Activated CD4-positive, alpha-beta T cell treated with anti-CD3 and anti-CD28 coated beads for 36 hours (primary cell): ENCODE measurements around the gene GABBR1. TPM values are rescaled to one million over a fixed set of nuclear protein-coding genes. Genes with fewer than 3 reads are reported as not detected.

ENCODE experiments used
- ATAC-seq: fragments of 200-7000 bp; cut with Tn5 transposase; one replicate; pipeline ENCODE4 v1.10.0; 2021; ENCODE audit warnings: mild to moderate bottlenecking, moderate library complexity
- CTCF ChIA-PET: fragments of 350-600 bp; sonication (Branson Sonifier 250); formaldehyde crosslinking; loops from one replicate; lab custom pipeline; 2021; ENCODE audit warnings: antibody characterized with exemption; lab: Charles Lee
- POLR2A ChIA-PET: fragments of 350-600 bp; sonication (Branson Sonifier 250); formaldehyde crosslinking; loops from one replicate; lab custom pipeline; 2021; ENCODE audit warnings: antibody characterized with exemption, inconsistent platforms; lab: Charles Lee
- DNase-seq: peaks from one replicate; pipeline ENCODE4 v3.0.0-alpha.2; 2020
- H3K27ac Mint-ChIP-seq: one replicate; pipeline ENCODE4 v1.8.0; 2021; ENCODE audit warnings: mixed read lengths
- H3K27me3 Mint-ChIP-seq: one replicate; pipeline ENCODE4 v1.8.0; 2021; ENCODE audit warnings: mixed read lengths
- H3K36me3 Mint-ChIP-seq: one replicate; pipeline ENCODE4 v1.8.0; 2021; ENCODE audit warnings: low read depth, mixed read lengths
- H3K4me1 Mint-ChIP-seq: one replicate; pipeline ENCODE4 v1.8.0; 2021; ENCODE audit warnings: mixed read lengths
- H3K4me3 Mint-ChIP-seq: one replicate; pipeline ENCODE4 v1.8.0; 2021; ENCODE audit warnings: mild to moderate bottlenecking, moderate library complexity, mixed read lengths
- H3K9me3 Mint-ChIP-seq: one replicate; pipeline ENCODE4 v1.8.0; 2021; ENCODE audit warnings: low read depth, mixed read lengths
- intact Hi-C, 2 experiments: fragments of 100-400 bp; cut with DNase I in 1 of 2; cut with micrococcal nuclease in 1 of 2; formaldehyde crosslinking; loops; one replicate each; pipeline versions ENCODE4 v1.14.2 to v1.15.1; 2022 to 2024; cut with DNase I, micrococcal nuclease
- total RNA-seq, 2 experiments: library from RNA; stranded (reverse); gene quantifications; one replicate each; pipeline ENCODE4 v1.2.3, GENCODE V29; 2021

Gene GABBR1
- total RNA-seq, 2 experiments from 2014 or later = 25.8 to 35.9 TPM

DNA sequence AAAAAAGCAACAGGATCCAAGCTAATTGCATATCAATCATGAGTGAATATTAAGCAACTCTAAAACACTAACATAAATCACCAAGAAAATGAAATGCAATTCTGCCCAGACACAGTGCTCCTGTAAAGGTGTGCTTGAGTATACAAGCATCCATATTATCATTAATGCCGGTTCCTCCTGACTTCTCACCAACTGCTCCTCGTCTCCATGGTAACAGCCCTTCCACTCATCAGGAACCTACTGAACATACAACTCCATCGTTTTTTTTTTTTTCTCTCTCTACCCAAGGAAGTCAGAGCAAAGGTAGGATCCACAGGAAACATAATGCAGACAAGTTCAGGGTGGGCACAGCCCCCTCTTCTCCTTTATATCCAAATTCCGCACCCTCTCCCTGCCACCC lies 12.4 kb downstream of the GABBR1 start:
- POLR2A ChIA-PET = no interaction called here
- Mint-ChIP-seq H3K9me3 (no peaks in the 10 kb centered on the region), H3K36me3 (peaks cover 19% of the 10 kb centered on the region), H3K4me3 (no peak overlapping the region), H3K27me3 (no peaks in the 10 kb centered on the region), H3K4me1 (no peaks in the 10 kb centered on the region), H3K27ac (no peak overlapping the region)
- intact Hi-C loops = no loop called here
- CTCF ChIA-PET = interaction anchor here (1.2 kb wide), 1 partner anchor 68 kb away, joined by 3 read pairs; no protein-coding TSS in a partner anchor
- ATAC-seq (no peak), DNase-seq (no peak)

- no peaks in the 10 kb centered on the region for H3K9me3 Mint-ChIP-seq
- POLR2A ChIA-PET = no interaction called here
These were observed 13.3 kb downstream of the GABBR1 start for GRCh38 chr6:29619578-29620160.

GRCh38 chr6:29617782-29618554 lies 15.0 kb downstream of the GABBR1 start:
- CTCF ChIA-PET = interaction anchor here (0.7 to 2.6 kb wide), 3 partner anchors 32 to 189 kb away, joined by 3 to 10 read pairs (median 4); no protein-coding TSS in a partner anchor
- H3K4me3 Mint-ChIP-seq = no peak overlapping the region
- H3K27ac Mint-ChIP-seq = no peak overlapping the region
- no peaks in the 10 kb centered on the region for H3K4me1 Mint-ChIP-seq
- H3K36me3 Mint-ChIP-seq = peaks cover 24% of the 10 kb centered on the region
- ATAC-seq = no peak
- H3K9me3 Mint-ChIP-seq = no peaks in the 10 kb centered on the region
- POLR2A ChIA-PET = no interaction called here
- intact Hi-C loops = no loop called here
- DNase-seq = peak; percentile 26
- no peaks in the 10 kb centered on the region for H3K27me3 Mint-ChIP-seq

More at GRCh38 chr6:29619578-29620160, 13.3 kb downstream of the GABBR1 start:
- no peak for ATAC-seq
- intact Hi-C loops = no loop called here
- H3K27me3 Mint-ChIP-seq = no peaks in the 10 kb centered on the region
- H3K27ac Mint-ChIP-seq = no peak overlapping the region
- H3K4me1 Mint-ChIP-seq = no peaks in the 10 kb centered on the region
- peaks cover 19% of the 10 kb centered on the region for H3K36me3 Mint-ChIP-seq
- no peak overlapping the region for H3K4me3 Mint-ChIP-seq
- DNase-seq = no peak
- CTCF ChIA-PET = interaction anchor here (0.7 to 1.2 kb wide), 2 partner anchors 34 to 67 kb away, joined by 3 to 4 read pairs; no protein-coding TSS in a partner anchor

DNA sequence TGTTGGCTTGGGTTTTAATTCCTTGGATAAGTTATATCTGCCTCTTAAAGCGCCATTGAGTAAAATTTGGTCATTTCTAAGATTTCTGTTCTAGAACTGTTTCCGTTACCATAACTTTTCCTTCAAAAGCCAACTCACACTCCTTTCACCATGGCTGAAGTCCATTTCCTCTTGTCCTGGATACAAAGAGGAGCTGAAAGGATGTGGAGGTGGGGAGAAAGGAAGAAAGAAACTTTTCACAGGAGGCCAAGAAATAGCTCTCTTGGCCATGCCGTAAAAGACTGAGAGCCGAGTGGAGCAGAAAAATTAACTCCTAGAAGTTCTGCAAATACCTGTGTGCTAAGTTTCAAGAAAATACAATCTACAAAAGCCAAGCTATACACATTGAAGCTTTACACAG lies 21.6 kb downstream of the GABBR1 start:
- intact Hi-C loops = no loop called here
- POLR2A ChIA-PET = no interaction called here
- H3K9me3 Mint-ChIP-seq = no peaks in the 10 kb centered on the region

GRCh38 chr6:29610540-29610939 lies 22.4 kb downstream of the GABBR1 start:
- POLR2A ChIA-PET = no interaction called here
- Mint-ChIP-seq H3K4me3 (no peak overlapping the region), H3K27me3 (no peaks in the 10 kb centered on the region), H3K36me3 (peaks cover 29% of the 10 kb centered on the region), H3K27ac (no peak overlapping the region), H3K4me1 (no peaks in the 10 kb centered on the region), H3K9me3 (no peaks in the 10 kb centered on the region)
- CTCF ChIA-PET = interaction anchor here (2.8 kb wide), 1 partner anchor 43 kb away, joined by 10 read pairs; no protein-coding TSS in a partner anchor
- intact Hi-C loops = no loop called here
- ATAC-seq = no peak
- no peak for DNase-seq

More for the DNA sequence above, 21.6 kb downstream of the GABBR1 start:
- Mint-ChIP-seq H3K27me3 (no peaks in the 10 kb centered on the region), H3K27ac (no peak overlapping the region), H3K4me3 (no peak overlapping the region), H3K4me1 (no peaks in the 10 kb centered on the region), H3K36me3 (peaks cover 27% of the 10 kb centered on the region)
- ATAC-seq = no peak
- no peak for DNase-seq
- CTCF ChIA-PET = interaction anchor here (0.7 to 2.8 kb wide), 4 partner anchors 12 to 772 kb away, joined by 3 to 10 read pairs (median 4); no protein-coding TSS in a partner anchor

DNA sequence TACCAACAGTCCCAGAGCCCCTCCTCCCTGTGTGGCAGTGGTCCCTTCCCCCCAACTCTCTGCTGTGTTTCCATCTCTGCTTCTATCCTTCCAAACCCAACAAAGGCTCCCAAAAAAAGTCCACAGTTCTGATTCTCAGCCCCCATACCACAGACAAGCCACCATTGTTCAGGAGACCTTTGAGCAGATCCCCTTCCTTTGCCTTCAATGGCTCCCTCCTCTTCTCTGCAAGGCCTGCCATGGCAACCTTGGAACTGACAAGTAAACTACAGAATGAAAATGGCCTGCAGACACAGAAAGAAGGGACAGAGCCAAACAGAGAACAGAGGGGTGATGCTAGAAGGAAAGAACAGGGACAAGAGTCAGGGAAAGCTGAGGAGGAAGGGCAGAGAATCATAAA lies 24.9 kb downstream of the GABBR1 start:
- Mint-ChIP-seq H3K36me3 (peaks cover 23% of the 10 kb centered on the region), H3K4me3 (no peak overlapping the region), H3K9me3 (no peaks in the 10 kb centered on the region), H3K4me1 (no peaks in the 10 kb centered on the region), H3K27me3 (no peaks in the 10 kb centered on the region), H3K27ac (no peak overlapping the region)
- DNase-seq (no peak), ATAC-seq (no peak)
- ChIA-PET POLR2A (no interaction called here), CTCF (interaction anchor here (1.5 kb wide), 1 partner anchor 11 kb away, joined by 4 read pairs; no protein-coding TSS in a partner anchor)
- intact Hi-C loops = no loop called here

DNA sequence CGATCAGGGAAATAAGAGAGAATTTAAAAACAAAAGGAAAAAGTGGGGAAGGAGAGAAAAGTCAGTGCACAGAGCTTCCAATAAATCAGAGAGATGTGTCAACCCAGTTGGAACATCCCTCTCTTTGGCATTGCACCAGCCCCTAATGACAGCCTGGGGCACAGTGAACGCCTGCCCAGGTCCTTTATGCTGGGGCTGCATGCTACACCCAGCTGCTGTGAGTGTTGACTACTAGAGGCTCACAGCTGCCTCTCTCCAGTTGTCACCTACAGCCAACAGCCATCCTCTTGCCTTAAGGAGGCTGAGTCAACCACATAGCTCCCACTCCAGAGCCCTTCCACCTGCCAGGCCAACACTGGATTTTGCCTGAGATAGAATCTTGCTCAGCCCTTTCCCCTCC lies 29.1 kb downstream of the GABBR1 start:
- Mint-ChIP-seq H3K4me3 (no peak overlapping the region), H3K36me3 (peaks cover 19% of the 10 kb centered on the region)

DNA sequence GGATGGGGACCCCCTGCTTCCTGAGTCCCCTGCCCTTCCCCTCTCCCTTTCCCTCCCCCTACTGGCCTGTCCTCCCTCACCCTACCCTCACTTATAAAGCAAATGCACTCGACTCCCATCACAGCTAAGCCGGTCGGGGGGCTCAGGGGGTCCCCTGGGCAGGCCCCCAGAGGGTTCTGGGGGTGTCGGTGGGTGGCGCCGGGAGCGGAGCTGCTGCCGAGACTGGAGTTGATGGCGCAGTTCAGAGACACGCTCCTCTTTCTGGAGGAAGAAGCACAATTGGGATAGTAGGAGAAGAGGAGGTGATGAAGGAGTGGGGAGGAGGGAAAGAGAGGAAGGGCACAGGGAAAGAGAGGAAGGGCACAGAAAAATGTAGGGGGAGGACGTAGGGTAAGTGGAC lies 29.5 kb downstream of the GABBR1 start:
- ChIA-PET CTCF (interaction anchor here (0.6 kb wide), 1 partner anchor 23 kb away, joined by 3 read pairs; no protein-coding TSS in a partner anchor), POLR2A (no interaction called here)
- no peaks in the 10 kb centered on the region for H3K4me1 Mint-ChIP-seq
- no peaks in the 10 kb centered on the region for H3K9me3 Mint-ChIP-seq
- DNase-seq (no peak), ATAC-seq (no peak)
- peaks cover 19% of the 10 kb centered on the region for H3K36me3 Mint-ChIP-seq
- H3K4me3 Mint-ChIP-seq = no peak overlapping the region
- intact Hi-C loops = no loop called here
- H3K27me3 Mint-ChIP-seq = no peaks in the 10 kb centered on the region
- no peak overlapping the region for H3K27ac Mint-ChIP-seq

More for the DNA sequence above, 29.1 kb downstream of the GABBR1 start:
- intact Hi-C loops = no loop called here
- ATAC-seq (no peak), DNase-seq (no peak)
- no peak overlapping the region for H3K27ac Mint-ChIP-seq
- H3K9me3 Mint-ChIP-seq = no peaks in the 10 kb centered on the region
- ChIA-PET POLR2A (no interaction called here), CTCF (interaction anchor here (0.8 kb wide), 1 partner anchor 50 kb away, joined by 3 read pairs; no protein-coding TSS in a partner anchor)
- no peaks in the 10 kb centered on the region for H3K27me3 Mint-ChIP-seq
- no peaks in the 10 kb centered on the region for H3K4me1 Mint-ChIP-seq

- ATAC-seq (no peak), DNase-seq (peak; percentile 27)
- H3K4me3 Mint-ChIP-seq = no peak overlapping the region
- no peak overlapping the region for H3K27ac Mint-ChIP-seq
- H3K36me3 Mint-ChIP-seq = peaks cover 18% of the 10 kb centered on the region
- ChIA-PET CTCF (interaction anchor here (0.6 kb wide), 1 partner anchor 24 kb away, joined by 3 read pairs; no protein-coding TSS in a partner anchor), POLR2A (no interaction called here)
- no peaks in the 10 kb centered on the region for H3K27me3 Mint-ChIP-seq
- H3K9me3 Mint-ChIP-seq = no peaks in the 10 kb centered on the region
- intact Hi-C loops = no loop called here
- H3K4me1 Mint-ChIP-seq = no peaks in the 10 kb centered on the region
These were observed 30.2 kb downstream of the GABBR1 start for GRCh38 chr6:29602564-29603361.

GRCh38 chr6:29598172-29598747 lies 34.7 kb downstream of the GABBR1 start:
- peaks cover 7% of the 10 kb centered on the region for H3K36me3 Mint-ChIP-seq
- ATAC-seq (no peak), DNase-seq (no peak)
- H3K9me3 Mint-ChIP-seq = no peaks in the 10 kb centered on the region
- no peaks in the 10 kb centered on the region for H3K4me1 Mint-ChIP-seq
- ChIA-PET POLR2A (interaction anchor here (0.5 kb wide), 1 partner anchor 304 kb away, joined by 6 read pairs; no protein-coding TSS in a partner anchor), CTCF (interaction anchor here (0.8 to 2.0 kb wide), 4 partner anchors 9 to 58 kb away, joined by 3 to 7 read pairs (median 4); no protein-coding TSS in a partner anchor)
- H3K27ac Mint-ChIP-seq = no peak overlapping the region
- intact Hi-C loops = loop anchor here in 1 of 2 experiments (10.0 kb wide), 2 partner anchors 553 to 763 kb away; partner anchors contain the start of gene OR2W1
- no peak overlapping the region for H3K4me3 Mint-ChIP-seq
- H3K27me3 Mint-ChIP-seq = no peaks in the 10 kb centered on the region
